Upper lobe of left lung (tissue), 6 donors: Measurements from ENCODE around the gene ACLY. TPM values are rescaled to one million over a fixed set of nuclear protein-coding genes. Genes with fewer than 3 reads are reported as not detected.
A peak's percentile ranks its signal among the peaks of the same experiment; 100 is the strongest.
"Not testable (repeated sequence)": the region's sequence is repeated elsewhere in the genome, so short reads cannot be mapped to it uniquely, and the experiment has no call there.

ENCODE experiments used
- ATAC-seq, 2 donors: fragments of 200-7000 bp; cut with Tn5 transposase; one replicate each; pipeline ENCODE4 v1.9.1; 2022; ENCODE audit warnings: mild to moderate bottlenecking in 2 of 2, moderate library complexity in 2 of 2; ENCODE audit not compliant: low FRiP score in 2 of 2
- DNase-seq, 2 donors: peaks; one replicate each; pipeline ENCODE4 v3.0.0-alpha.2; 2019 to 2020
- H3K27ac ChIP-seq, 4 donors: fragments of 200-600 bp; sonication (generic); one replicate each; pipeline ENCODE4 v1.5.1; 2016 to 2019
- H3K27me3 ChIP-seq, 4 donors: fragments of 200-600 bp; sonication (generic); one replicate each; pipeline ENCODE4 v1.5.1; 2017 to 2019
- H3K36me3 ChIP-seq, 4 donors: fragments of 200-600 bp; sonication (generic); one replicate each; pipeline ENCODE4 v1.5.1; 2016 to 2019
- H3K4me1 ChIP-seq, 4 donors: fragments of 200-600 bp; sonication (generic); one replicate each; pipeline ENCODE4 v1.5.1; 2018 to 2019
- H3K4me3 ChIP-seq, 4 donors: fragments of 200-600 bp; sonication (generic); one replicate each; pipeline ENCODE4 v1.5.1; 2017 to 2019; ENCODE audit warnings: mild to moderate bottlenecking in 2 of 4, moderate library complexity in 1 of 4
- H3K9me3 ChIP-seq, 4 donors: fragments of 200-600 bp; sonication (generic); one replicate each; pipeline ENCODE4 v1.5.1; 2018 to 2019
- CTCF ChIP-seq, 6 experiments: fragments of 450-650 bp in 4 of 6; fragments of 200-600 bp in 2 of 6; sonication (generic) in 2 of 6; IDR thresholded peaks; one replicate each; pipeline ENCODE4 v1.5.1; 2016 to 2019; ENCODE audit warnings: antibody characterized with exemption in 6 of 6
- EP300 ChIP-seq, 4 donors: sonication (generic); formaldehyde crosslinking; IDR thresholded peaks; one replicate each; pipeline ENCODE4 v1.5.1; 2017; ENCODE audit warnings: antibody characterized with exemption in 4 of 4, control low read depth in 2 of 4
- POLR2A ChIP-seq, 4 donors: fragments of 450-650 bp; IDR thresholded peaks; one replicate each; pipeline ENCODE4 v1.5.1; 2016 to 2017; ENCODE audit warnings: antibody characterized with exemption in 4 of 4, mild to moderate bottlenecking in 2 of 4
- POLR2AphosphoS5 ChIP-seq, 2 donors: sonication (generic); formaldehyde crosslinking; IDR thresholded peaks; one replicate each; pipeline ENCODE4 v1.5.1; 2017; ENCODE audit warnings: antibody characterized with exemption in 2 of 2
- WGBS, 2 donors: methylation state at CpG; one replicate each; pipeline ENCODE4 v1.1.5; 2017 to 2018; 5-methylcytosine and 5-hydroxymethylcytosine counted together
- total RNA-seq, 6 donors: library from RNA; depleted of rRNA in 4 of 6; stranded (reverse); fragments of >200 nt in 4 of 6; gene quantifications; one replicate each; pipeline versions ENCODE4 v1.1.0 to v1.2.1, GENCODE V29; 2016 to 2021
- donor health status: DM: no; HTN: no; CAD: no; lungs with moderate emphysema.
- donor health status: DM: no; HTN: yes; CAD: no; lungs with severe emphysema.

The ACLY gene
- total RNA-seq, 6 donors from 2014 or later, result 41.9 to 132 (median 84.6) TPM

GRCh38 chr17:41864498-41864835, 54.3 kb downstream of the ACLY start:
- peaks cover 6 to 30% (median 15%) of the 10 kb centered on the region in 4 donors for H3K36me3 ChIP-seq
- TF ChIP-seq POLR2A (IDR thresholded peaks at IDR 0.05) (no peak), EP300 (IDR thresholded peaks at IDR 0.05) (no peak), POLR2AphosphoS5 (IDR thresholded peaks at IDR 0.05) (no peak)
- WGBS, 2 donors, result 0 to 1% methylated on average over 14 to 21 of the region's 25 CpGs
- H3K4me3 ChIP-seq, result peak overlapping the region; percentile 60 to 99 (median 83)
- peak overlapping the region; percentile 86 to 96 (median 94) for H3K27ac ChIP-seq
- peaks cover 14 to 39% (median 24%) of the 10 kb centered on the region in 4 donors for H3K4me1 ChIP-seq
- H3K9me3 ChIP-seq, result no peaks in the 10 kb centered on the region
- H3K27me3 ChIP-seq, result no peaks in the 10 kb centered on the region
- ATAC-seq (no peak), DNase-seq (peak in 1 of 2 donors; percentile 93)

GRCh38 chr17:41863074-41863848, 55.5 kb downstream of the ACLY start:
- Histone ChIP-seq H3K4me3 (peak overlapping the region in 2 of 4 donors; percentile 99), H3K27ac (no peak overlapping the region), H3K36me3 (peaks cover 6 to 18% (median 11%) of the 10 kb centered on the region in 4 donors), H3K27me3 (no peaks in the 10 kb centered on the region), H3K9me3 (no peaks in the 10 kb centered on the region), H3K4me1 (peaks cover 14 to 39% (median 23%) of the 10 kb centered on the region in 4 donors)
- TF ChIP-seq POLR2AphosphoS5 (IDR thresholded peaks at IDR 0.05) (no peak), EP300 (IDR thresholded peaks at IDR 0.05) (no peak)
- ATAC-seq (no peak), DNase-seq (no peak)
- WGBS, 2 donors, result 59% methylated on average over 18 of the region's 18 CpGs

- H3K9me3 ChIP-seq, result no peaks in the 10 kb centered on the region
- H3K36me3 ChIP-seq, result no peaks in the 10 kb centered on the region
- TF ChIP-seq POLR2AphosphoS5 (IDR thresholded peaks at IDR 0.05) (no peak), EP300 (IDR thresholded peaks at IDR 0.05) (no peak)
- peaks cover 14 to 39% (median 22%) of the 10 kb centered on the region in 4 donors for H3K4me1 ChIP-seq
- H3K4me3 ChIP-seq, result no peak overlapping the region
- no peaks in the 10 kb centered on the region for H3K27me3 ChIP-seq
- WGBS, 2 donors, result 82 to 90% methylated on average over 3 of the region's 3 CpGs
- no peak for DNase-seq
- H3K27ac ChIP-seq, result no peak overlapping the region
- no peak for ATAC-seq
Observed at GRCh38 chr17:41860254-41860931, 58.4 kb downstream of the ACLY start.

- H3K36me3 ChIP-seq, result peaks cover 0 to 30% (median 13%) of the 10 kb centered on the region in 4 donors
- not testable (repeated sequence) for H3K4me1 ChIP-seq, ATAC-seq, DNase-seq, H3K9me3 ChIP-seq, H3K4me3 ChIP-seq, H3K27me3 ChIP-seq, H3K27ac ChIP-seq
- WGBS, 2 donors, result 96% methylated on average over 14 of the region's 14 CpGs
Observed at GRCh38 chr17:41851382-41851781, 67.4 kb downstream of the ACLY start.

- peaks cover 0 to 7% (median 3%) of the 10 kb centered on the region in 4 donors for H3K4me1 ChIP-seq
- TF ChIP-seq POLR2AphosphoS5 (IDR thresholded peaks at IDR 0.05), result no peak
- no peak for TF ChIP-seq EP300 (IDR thresholded peaks at IDR 0.05)
- no peak for TF ChIP-seq CTCF (IDR thresholded peaks at IDR 0.05)
- TF ChIP-seq POLR2A (IDR thresholded peaks at IDR 0.05), result no peak
- no peaks in the 10 kb centered on the region for H3K27me3 ChIP-seq
- H3K4me3 ChIP-seq, result no peak overlapping the region
- no peak for ATAC-seq
- no peaks in the 10 kb centered on the region for H3K9me3 ChIP-seq
- no peak overlapping the region for H3K27ac ChIP-seq
- DNase-seq, result no peak
- 77 to 82% methylated on average over 4 of the region's 4 CpGs for WGBS, 2 donors
- peaks cover 0 to 24% (median 8%) of the 10 kb centered on the region in 4 donors for H3K36me3 ChIP-seq
Observed at GRCh38 chr17:41849251-41849990, 69.3 kb downstream of the ACLY start.

GRCh38 chr17:41848788-41849187, 70.0 kb downstream of the ACLY start:
- H3K36me3 ChIP-seq, result peaks cover 0 to 17% (median 3%) of the 10 kb centered on the region in 4 donors
- WGBS, 2 donors, result 67 to 71% methylated on average over 4 of the region's 4 CpGs
- TF ChIP-seq CTCF (IDR thresholded peaks at IDR 0.05) (no peak), POLR2AphosphoS5 (IDR thresholded peaks at IDR 0.05) (no peak), POLR2A (IDR thresholded peaks at IDR 0.05) (no peak), EP300 (IDR thresholded peaks at IDR 0.05) (no peak)
- no peaks in the 10 kb centered on the region for H3K27me3 ChIP-seq
- no peak for ATAC-seq
- H3K27ac ChIP-seq, result no peak overlapping the region
- H3K4me3 ChIP-seq, result no peak overlapping the region
- no peaks in the 10 kb centered on the region for H3K9me3 ChIP-seq
- H3K4me1 ChIP-seq, result peaks cover 0 to 7% (median 3%) of the 10 kb centered on the region in 4 donors
- DNase-seq, result no peak
